Sigmoid colon (tissue), 4 donors: ENCODE measurements around the gene OR52I1.

ENCODE experiments used
- CTCF ChIP-seq, 4 experiments: fragments of 450-650 bp in 3 of 4; fragments of 200-600 bp in 1 of 4; IDR thresholded peaks; one replicate each; pipeline ENCODE4 v1.5.1; 2016 to 2019; ENCODE audit warnings: antibody characterized with exemption in 4 of 4, mild to moderate bottlenecking in 3 of 4, moderate library complexity in 2 of 4
- EP300 ChIP-seq, 4 donors: sonication (generic); formaldehyde crosslinking; IDR thresholded peaks; one replicate each; pipeline ENCODE4 v1.6.1; 2017; ENCODE audit warnings: antibody characterized with exemption in 4 of 4
- POLR2A ChIP-seq, 2 donors: fragments of 450-650 bp; IDR thresholded peaks; one replicate each; pipeline ENCODE4 v1.6.1; 2016; ENCODE audit warnings: antibody characterized with exemption in 2 of 2, mild to moderate bottlenecking in 2 of 2, moderate library complexity in 2 of 2
- POLR2AphosphoS5 ChIP-seq, 4 donors: sonication (generic); formaldehyde crosslinking; IDR thresholded peaks; one replicate each; pipeline ENCODE4 v1.6.1; 2017; ENCODE audit warnings: antibody characterized with exemption in 4 of 4

- TF ChIP-seq POLR2A (IDR thresholded peaks at IDR 0.05) (no peak), CTCF (IDR thresholded peaks at IDR 0.05) (no peak), EP300 (IDR thresholded peaks at IDR 0.05) (no peak), POLR2AphosphoS5 (IDR thresholded peaks at IDR 0.05) (no peak)
Measured at GRCh38 chr11:4642043-4642442, 48.2 kb downstream of the OR52I1 start.
